Psoas muscle (tissue), 8 donors: ENCODE measurements around the gene CAST. TPM values are rescaled to one million over a fixed set of nuclear protein-coding genes. Genes with fewer than 3 reads are reported as not detected.

Source experiments
- ATAC-seq, 4 donors: fragments of 200-7000 bp; cut with Tn5 transposase; one replicate each; pipeline ENCODE4 v1.9.1; 2020; ENCODE audit warnings: moderate library complexity in 3 of 4, mild to moderate bottlenecking in 2 of 4
- DNase-seq, 2 donors: peaks; one replicate each; pipeline ENCODE4 v3.0.0-alpha.2; 2020
- H3K27ac ChIP-seq: fragments of 200-600 bp; one replicate; pipeline ENCODE4 v1.8.0; 2022
- H3K27me3 ChIP-seq, 3 donors: fragments of 200-600 bp in 1 of 3; one replicate each; pipeline versions ENCODE4 v1.6.1 to v1.8.0; 2013 to 2022; ENCODE audit warnings: low read length in 2 of 3, mild to moderate bottlenecking in 2 of 3, moderate library complexity in 1 of 3; ENCODE audit not compliant: insufficient read depth in 3 of 3
- H3K36me3 ChIP-seq, 2 donors: fragments of 200-600 bp in 1 of 2; one replicate each; pipeline versions ENCODE4 v1.6.1 to v1.8.0; 2013 to 2022; ENCODE audit warnings: low read depth in 1 of 2, mild to moderate bottlenecking in 1 of 2, moderate library complexity in 1 of 2; ENCODE audit not compliant: insufficient read depth in 1 of 2
- H3K4me1 ChIP-seq: fragments of 200-600 bp; one replicate; pipeline ENCODE4 v1.8.0; 2022
- H3K4me3 ChIP-seq: fragments of 200-600 bp; one replicate; pipeline ENCODE4 v1.8.0; 2022; ENCODE audit warnings: mild to moderate bottlenecking
- H3K9me3 ChIP-seq: fragments of 200-600 bp; one replicate; pipeline ENCODE4 v1.8.0; 2022
- WGBS, 3 donors: extraction: QIAGEN DNeasy Blood & Tissue Kit; methylation state at CpG; one replicate each; pipeline versions ENCODE4 v1.1.6 to v1.1.7; 2013; 5-methylcytosine and 5-hydroxymethylcytosine counted together
- intact Hi-C, 2 donors: fragments of 100-400 bp; cut with DNase I; formaldehyde crosslinking; loops; one replicate each; pipeline versions ENCODE4 v1.11.0 to v1.14.2; 2022
- polyA plus RNA-seq, 3 donors: library from polyadenylated mRNA; stranded (reverse); fragments of 200-250 nt; gene quantifications; one replicate each; pipeline ENCODE4 v1.2.3, GENCODE V29; 2013
- total RNA-seq, 4 donors: library from RNA; stranded (reverse); fragmentation: NEBNext Ultra II Directional in 2 of 4; extraction: Animal tissue kit (Norgen Biotek cat#: 25700) in 2 of 4; gene quantifications; one replicate each; pipeline versions ENCODE4 v1.2.1 to v1.2.4, GENCODE V29; 2021 to 2023
- TF ChIP-seq, protein P1 (sequence below): fragments of 200-600 bp; IDR thresholded peaks from one replicate; pipeline ENCODE4 v1.8.0; 2022; ENCODE audit warnings: antibody characterized with exemption
- donor health status: healthy with polysubstance abuse.
- donor health status: DM: no; HTN: no; CAD: no; lungs with moderate emphysema.
- donor health status: Bipolar disorder and iron deficiency.
- donor health status: healthy.
- donor health status: DM: yes; HTN: yes; CAD: no.
- donor health status: DM: no; HTN: no; CAD: no.
- donor health status: DM: no; HTN: no; CAD: no.
- donor health status: DM: yes; HTN: yes; CAD: no.

Gene CAST
- total and polyA plus RNA-seq, 7 donors: 193 to 447 (median 312) TPM

GRCh38 chr5:96638561-96638960 is 23.6 kb upstream of the CAST start:
- DNase-seq (no peak), ATAC-seq (no peak)
- WGBS, 3 donors: 57 to 76% (median 72%) methylated on average over 3 of the region's 3 CpGs
- TF ChIP-seq, protein P1, sequence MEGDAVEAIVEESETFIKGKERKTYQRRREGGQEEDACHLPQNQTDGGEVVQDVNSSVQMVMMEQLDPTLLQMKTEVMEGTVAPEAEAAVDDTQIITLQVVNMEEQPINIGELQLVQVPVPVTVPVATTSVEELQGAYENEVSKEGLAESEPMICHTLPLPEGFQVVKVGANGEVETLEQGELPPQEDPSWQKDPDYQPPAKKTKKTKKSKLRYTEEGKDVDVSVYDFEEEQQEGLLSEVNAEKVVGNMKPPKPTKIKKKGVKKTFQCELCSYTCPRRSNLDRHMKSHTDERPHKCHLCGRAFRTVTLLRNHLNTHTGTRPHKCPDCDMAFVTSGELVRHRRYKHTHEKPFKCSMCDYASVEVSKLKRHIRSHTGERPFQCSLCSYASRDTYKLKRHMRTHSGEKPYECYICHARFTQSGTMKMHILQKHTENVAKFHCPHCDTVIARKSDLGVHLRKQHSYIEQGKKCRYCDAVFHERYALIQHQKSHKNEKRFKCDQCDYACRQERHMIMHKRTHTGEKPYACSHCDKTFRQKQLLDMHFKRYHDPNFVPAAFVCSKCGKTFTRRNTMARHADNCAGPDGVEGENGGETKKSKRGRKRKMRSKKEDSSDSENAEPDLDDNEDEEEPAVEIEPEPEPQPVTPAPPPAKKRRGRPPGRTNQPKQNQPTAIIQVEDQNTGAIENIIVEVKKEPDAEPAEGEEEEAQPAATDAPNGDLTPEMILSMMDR: no peak
- Histone ChIP-seq H3K27ac (no peak overlapping the region), H3K4me3 (no peak overlapping the region), H3K36me3 (no peaks in the 10 kb centered on the region), H3K9me3 (no peaks in the 10 kb centered on the region), H3K27me3 (no peaks in the 10 kb centered on the region), H3K4me1 (no peaks in the 10 kb centered on the region)
- intact Hi-C loops: no loop called here

GRCh38 chr5:96640696-96641095 is 21.5 kb upstream of the CAST start:
- H3K4me1 ChIP-seq: no peaks in the 10 kb centered on the region
- 43 to 56% (median 54%) methylated on average over 3 of the region's 3 CpGs for WGBS, 3 donors
- H3K4me3 ChIP-seq: no peak overlapping the region
- no peak for ATAC-seq
- no peaks in the 10 kb centered on the region for H3K27me3 ChIP-seq
- no peaks in the 10 kb centered on the region for H3K36me3 ChIP-seq
- DNase-seq: no peak
- H3K27ac ChIP-seq: no peak overlapping the region
- intact Hi-C loops: no loop called here
- H3K9me3 ChIP-seq: no peaks in the 10 kb centered on the region
- TF ChIP-seq, protein P1: no peak

GRCh38 chr5:96641368-96642280 is 20.6 kb upstream of the CAST start:
- 55 to 67% (median 65%) methylated on average over 5 of the region's 5 CpGs for WGBS, 3 donors
- Histone ChIP-seq H3K27me3 (no peaks in the 10 kb centered on the region), H3K9me3 (no peaks in the 10 kb centered on the region), H3K4me1 (no peaks in the 10 kb centered on the region), H3K27ac (no peak overlapping the region), H3K4me3 (no peak overlapping the region), H3K36me3 (no peaks in the 10 kb centered on the region)
- DNase-seq (no peak), ATAC-seq (no peak)
- intact Hi-C loops: no loop called here
- TF ChIP-seq, protein P1: no peak

DNA sequence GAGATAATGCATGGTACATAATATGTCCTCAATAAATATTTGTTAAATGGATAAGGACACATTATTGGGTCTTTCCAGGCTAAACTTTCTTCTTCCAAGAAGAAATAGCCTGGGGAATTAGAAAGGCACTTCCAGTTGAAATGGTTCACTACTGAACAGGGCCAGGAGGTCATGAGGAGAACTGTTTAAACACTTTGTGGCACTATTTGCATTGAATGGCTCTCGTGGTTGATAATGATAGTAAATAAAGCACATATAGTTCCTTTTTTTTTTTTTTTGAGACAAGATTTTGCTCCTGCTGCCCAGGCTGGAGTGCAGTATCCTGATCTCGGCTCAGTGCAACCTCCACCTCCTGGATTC is 19.9 kb upstream of the CAST start:
- Histone ChIP-seq H3K4me1 (peaks cover 2% of the 10 kb centered on the region), H3K4me3 (no peak overlapping the region), H3K27me3 (no peaks in the 10 kb centered on the region), H3K27ac (no peak overlapping the region), H3K36me3 (no peaks in the 10 kb centered on the region), H3K9me3 (no peaks in the 10 kb centered on the region)
- TF ChIP-seq, protein P1: no peak
- no peak for DNase-seq
- intact Hi-C loops: no loop called here
- no peak for ATAC-seq
- 77 to 85% (median 84%) methylated on average over 2 of the region's 2 CpGs for WGBS, 3 donors
